Karpas-422 (cell line): Measurements from ENCODE around the gene SNX30. TPM values are rescaled to one million over a fixed set of nuclear protein-coding genes. Genes with fewer than 3 reads are reported as not detected.

Experiments
- DNase-seq: peaks from one replicate; pipeline ENCODE4 v3.0.0-alpha.2; 2015
- H2AFZ ChIP-seq: fragments of 200-600 bp; sonication (generic); 2 replicates; pipeline ENCODE4 v1.6.1; 2014; ENCODE audit warnings: antibody characterized with exemption, low read length, mixed read lengths
- H3K27ac ChIP-seq: fragments of 200-600 bp; sonication (generic); 2 replicates; pipeline ENCODE4 v1.5.1; 2014; ENCODE audit warnings: mild to moderate bottlenecking, low read length, moderate library complexity
- H3K27me3 ChIP-seq: fragments of 200-600 bp; sonication (generic); 2 replicates; pipeline ENCODE4 v1.6.1; 2014; ENCODE audit warnings: low read length, mixed read lengths
- H3K36me3 ChIP-seq: fragments of 200-600 bp; sonication (generic); 2 replicates; pipeline ENCODE4 v1.6.1; 2014; ENCODE audit warnings: low read length, mixed read lengths; ENCODE audit not compliant: insufficient read depth
- H3K4me1 ChIP-seq: fragments of 200-600 bp; sonication (generic); 2 replicates; pipeline ENCODE4 v1.6.1; 2014; ENCODE audit warnings: mild to moderate bottlenecking, low read length, mixed read lengths
- H3K4me2 ChIP-seq: fragments of 200-600 bp; sonication (generic); 2 replicates; pipeline ENCODE4 v1.6.1; 2014; ENCODE audit warnings: low read length, low read depth, mild to moderate bottlenecking; ENCODE audit not compliant: poor library complexity, severe bottlenecking
- H3K4me3 ChIP-seq: fragments of 200-600 bp; sonication (generic); 2 replicates; pipeline ENCODE4 v1.5.1; 2014; ENCODE audit warnings: mild to moderate bottlenecking, antibody characterized with exemption, low read length, mixed read lengths
- H3K79me2 ChIP-seq: fragments of 200-600 bp; sonication (generic); 2 replicates; pipeline ENCODE4 v1.6.1; 2014; ENCODE audit warnings: mild to moderate bottlenecking, low read length, mixed read lengths
- H3K9ac ChIP-seq: fragments of 200-600 bp; sonication (generic); 2 replicates; pipeline ENCODE4 v1.6.0; 2014; ENCODE audit warnings: low read length
- H3K9me2 ChIP-seq: fragments of 200-600 bp; sonication (generic), shearing (Covaris generic); replicated peaks from 2 replicates; pipeline ENCODE4 v1.6.0; 2014; ENCODE audit warnings: mild to moderate bottlenecking, low read length, moderate library complexity; ENCODE audit not compliant: insufficient read depth
- H3K9me3 ChIP-seq: fragments of 300-700, 200-600 bp; sonication (generic); 2 replicates; pipeline ENCODE4 v1.6.1; 2014; ENCODE audit warnings: low read length, mixed read lengths
- H4K20me1 ChIP-seq: fragments of 200-600 bp; sonication (generic); 2 replicates; pipeline ENCODE4 v1.6.1; 2014; ENCODE audit warnings: mild to moderate bottlenecking, antibody characterized with exemption, low read length, low read depth; ENCODE audit not compliant: insufficient read depth
- total RNA-seq: library from RNA; depleted of rRNA; stranded (reverse); fragments of >200 nt; shearing (Covaris generic); gene quantifications from 2 replicates; pipeline ENCODE4 v1.2.3, GENCODE V29; 2014; ENCODE audit warnings: low replicate concordance

Gene SNX30
- total RNA-seq, 1 experiment from 2014 or later, result 43.8 TPM

DNA sequence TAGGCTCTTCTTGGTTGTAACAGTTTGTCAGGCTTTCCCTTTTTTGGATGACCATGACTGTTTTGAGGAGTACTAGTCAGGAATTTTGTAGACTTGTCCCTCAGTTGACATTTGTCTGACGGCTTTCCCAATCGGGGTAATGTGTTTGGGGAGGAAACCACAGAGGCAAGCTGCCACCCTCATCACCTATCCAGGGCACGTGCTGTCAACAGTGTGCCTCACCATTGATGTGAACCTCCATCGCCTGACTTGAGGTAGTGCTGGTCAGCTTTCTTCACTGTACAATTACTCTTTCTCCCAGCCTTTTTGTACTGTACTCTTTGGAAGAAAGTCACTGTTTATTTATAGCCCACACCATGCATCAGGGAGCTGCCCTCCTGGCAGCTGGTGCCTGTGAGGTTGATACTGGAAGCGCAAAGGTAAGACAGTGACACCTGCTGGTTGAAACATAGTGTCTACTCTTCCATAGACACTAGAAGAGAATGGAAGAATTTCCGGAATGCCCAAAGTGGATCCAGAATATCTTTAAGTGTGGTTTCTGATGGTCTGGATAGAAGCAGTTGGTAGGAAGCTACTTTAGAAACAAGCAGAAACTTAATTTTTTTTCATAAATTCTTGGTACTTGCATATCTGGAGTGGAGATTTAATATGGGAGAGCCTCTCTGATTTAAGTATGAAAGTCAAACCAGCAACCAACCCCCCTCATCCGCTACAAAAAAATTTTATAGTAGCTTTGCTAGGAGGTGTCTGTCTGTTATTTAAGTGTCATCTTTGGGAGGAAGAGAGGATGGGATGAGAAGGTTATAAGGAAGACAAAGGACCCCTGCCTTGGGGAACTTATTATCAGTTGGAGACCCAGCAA, 69.3 kb downstream of the SNX30 start:
- peaks cover 46% of the 10 kb centered on the region for H3K79me2 ChIP-seq

DNA sequence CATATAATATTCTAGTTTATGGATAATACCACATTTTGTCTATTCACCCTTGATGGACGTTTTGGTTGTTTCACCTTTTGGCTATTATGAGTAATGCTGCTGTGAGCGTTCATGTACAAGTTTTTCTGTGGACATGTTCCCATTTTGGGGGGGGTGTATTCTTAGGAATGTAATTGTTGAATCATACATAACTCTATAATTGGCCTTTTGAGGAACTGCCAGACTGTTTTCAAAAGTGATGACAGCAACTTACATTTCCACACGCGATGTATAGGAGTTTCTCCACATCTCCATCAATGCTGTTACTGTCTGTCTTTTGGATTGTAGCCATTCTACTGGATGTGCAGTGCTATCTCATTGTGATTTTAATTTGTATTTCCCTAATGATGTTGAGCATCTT, 70.3 kb downstream of the SNX30 start:
- peaks cover 39% of the 10 kb centered on the region for H3K4me1 ChIP-seq
- H3K9me3 ChIP-seq, result no peaks in the 10 kb centered on the region
- no peak overlapping the region for H3K4me3 ChIP-seq
- H3K9ac ChIP-seq, result no peak overlapping the region
- H3K79me2 ChIP-seq, result peaks cover 50% of the 10 kb centered on the region
- H3K27me3 ChIP-seq, result no peaks in the 10 kb centered on the region
- H2AFZ ChIP-seq, result no peak overlapping the region
- H4K20me1 ChIP-seq, result no peaks in the 10 kb centered on the region
- no peaks in the 10 kb centered on the region for H3K9me2 ChIP-seq
- H3K4me2 ChIP-seq, result no peak overlapping the region
- H3K36me3 ChIP-seq, result peaks cover 11% of the 10 kb centered on the region
- no peak overlapping the region for H3K27ac ChIP-seq
- no peak for DNase-seq

More for the DNA sequence above, 69.3 kb downstream of the SNX30 start:
- no peaks in the 10 kb centered on the region for H3K9me3 ChIP-seq
- H3K9me2 ChIP-seq, result no peaks in the 10 kb centered on the region
- H3K4me2 ChIP-seq, result peak overlapping the region; percentile 3
- no peaks in the 10 kb centered on the region for H4K20me1 ChIP-seq
- peak; percentile 80 for DNase-seq
- peak overlapping the region; percentile 33 for H3K27ac ChIP-seq
- H3K36me3 ChIP-seq, result peaks cover 11% of the 10 kb centered on the region
- H3K9ac ChIP-seq, result no peak overlapping the region
- peaks cover 46% of the 10 kb centered on the region for H3K4me1 ChIP-seq
- no peak overlapping the region for H2AFZ ChIP-seq
- H3K27me3 ChIP-seq, result no peaks in the 10 kb centered on the region
- no peak overlapping the region for H3K4me3 ChIP-seq

DNA sequence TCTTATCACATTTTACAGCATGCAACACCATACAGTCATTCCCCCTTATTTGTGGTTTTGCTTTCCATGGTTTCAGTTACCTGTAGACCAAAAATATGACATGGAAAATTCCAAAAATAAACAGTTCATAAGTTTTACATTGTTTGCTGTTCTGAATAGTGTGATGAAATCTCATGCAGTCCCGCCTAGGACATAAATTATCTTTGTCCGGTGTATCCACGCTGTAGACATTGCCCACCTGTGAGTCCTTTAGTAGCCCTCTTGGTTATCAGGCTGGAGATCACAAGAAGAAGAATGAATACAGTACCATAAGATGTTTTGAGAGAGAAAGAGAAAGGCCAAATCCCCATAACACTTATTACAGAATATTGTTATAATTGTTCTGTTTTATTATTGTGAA, 72.1 kb downstream of the SNX30 start:
- Histone ChIP-seq H3K4me3 (no peak overlapping the region), H3K36me3 (peaks cover 11% of the 10 kb centered on the region), H3K4me2 (no peak overlapping the region), H3K9ac (no peak overlapping the region), H3K9me2 (no peaks in the 10 kb centered on the region), H2AFZ (no peak overlapping the region), H3K4me1 (peaks cover 22% of the 10 kb centered on the region), H3K79me2 (peaks cover 39% of the 10 kb centered on the region), H3K27ac (no peak overlapping the region), H3K27me3 (no peaks in the 10 kb centered on the region), H3K9me3 (no peaks in the 10 kb centered on the region), H4K20me1 (no peaks in the 10 kb centered on the region)
- no peak for DNase-seq

DNA sequence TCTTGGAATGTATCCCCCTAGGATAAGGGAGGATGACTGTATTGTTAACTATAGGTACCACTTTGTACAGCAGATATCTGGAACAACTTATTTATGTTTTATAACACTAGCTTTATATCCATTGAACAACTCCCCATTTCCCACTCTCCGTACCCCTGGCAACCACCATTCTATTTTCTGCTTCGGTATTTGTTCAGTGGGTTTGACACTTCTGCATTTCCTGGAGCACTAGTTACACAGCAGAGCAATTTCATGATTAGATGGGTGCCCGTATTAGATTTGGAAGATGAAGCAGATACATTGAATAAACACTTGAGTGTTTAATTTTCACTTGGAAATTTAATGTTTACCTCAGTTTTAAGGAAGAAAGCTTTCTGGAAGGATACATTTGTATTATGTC, 72.7 kb downstream of the SNX30 start:
- no peak overlapping the region for H3K9ac ChIP-seq
- no peaks in the 10 kb centered on the region for H3K9me2 ChIP-seq
- no peaks in the 10 kb centered on the region for H3K9me3 ChIP-seq
- no peak overlapping the region for H2AFZ ChIP-seq
- H3K27ac ChIP-seq, result no peak overlapping the region
- peaks cover 39% of the 10 kb centered on the region for H3K79me2 ChIP-seq
- H3K4me2 ChIP-seq, result no peak overlapping the region
- H3K36me3 ChIP-seq, result peaks cover 11% of the 10 kb centered on the region
- H3K4me1 ChIP-seq, result peaks cover 16% of the 10 kb centered on the region
- H3K4me3 ChIP-seq, result no peak overlapping the region
- H4K20me1 ChIP-seq, result no peaks in the 10 kb centered on the region
- H3K27me3 ChIP-seq, result no peaks in the 10 kb centered on the region
- no peak for DNase-seq

DNA sequence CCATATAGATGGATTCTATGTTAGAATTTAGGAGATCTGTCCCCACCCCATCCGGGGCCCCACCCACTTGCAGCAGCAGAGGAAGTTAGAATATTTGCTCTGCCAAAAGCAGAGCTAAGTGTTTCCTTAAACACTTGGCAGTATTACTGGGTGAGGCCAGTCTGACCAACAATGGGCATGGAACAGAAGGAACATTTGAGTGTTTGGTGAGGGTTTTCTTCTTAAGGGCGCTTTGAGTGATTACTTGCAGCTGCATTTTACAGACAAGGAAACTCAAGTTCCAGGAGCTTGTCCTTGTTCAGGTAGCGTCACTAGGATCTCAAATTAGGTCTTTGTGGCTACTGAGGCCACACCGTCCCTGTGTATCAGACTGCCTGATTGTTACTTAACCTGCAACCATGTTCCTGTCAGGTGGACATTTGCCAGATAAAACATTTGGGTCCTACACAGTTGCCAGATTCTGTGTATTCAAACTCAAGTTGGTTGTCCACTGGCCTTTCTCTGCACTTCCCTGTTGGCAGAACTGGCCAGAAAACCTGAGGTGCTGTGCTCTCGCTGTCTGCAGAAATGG, 80.8 kb downstream of the SNX30 start:
- H3K27ac ChIP-seq, result no peak overlapping the region
- H3K9ac ChIP-seq, result no peak overlapping the region
- DNase-seq, result no peak

DNA sequence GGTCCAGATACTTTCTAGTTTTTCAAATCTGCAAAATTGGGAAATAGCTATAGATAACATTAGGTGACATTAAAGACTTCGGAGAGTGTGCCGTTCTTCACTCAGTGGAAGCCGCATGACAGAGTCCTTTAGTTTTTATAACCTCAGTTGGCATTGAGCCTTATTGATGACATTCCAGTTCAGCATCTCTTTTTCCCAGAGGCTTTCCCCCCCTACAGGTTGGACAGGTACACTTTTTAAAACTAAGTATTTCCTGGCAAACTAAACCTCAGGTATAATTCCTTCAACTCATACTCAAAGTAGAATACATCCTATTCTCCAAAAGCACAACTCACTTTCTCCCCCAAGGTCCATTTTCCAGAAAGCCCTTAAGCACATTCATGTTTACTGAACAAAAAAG, 81.4 kb downstream of the SNX30 start:
- H3K4me1 ChIP-seq, result peaks cover 39% of the 10 kb centered on the region

More for the DNA sequence above, 80.8 kb downstream of the SNX30 start:
- Histone ChIP-seq H3K4me1 (peaks cover 36% of the 10 kb centered on the region), H3K27me3 (no peaks in the 10 kb centered on the region), H3K4me2 (no peak overlapping the region), H2AFZ (no peak overlapping the region), H3K9me2 (no peaks in the 10 kb centered on the region), H4K20me1 (no peaks in the 10 kb centered on the region), H3K9me3 (no peaks in the 10 kb centered on the region), H3K4me3 (no peak overlapping the region), H3K79me2 (peaks cover 24% of the 10 kb centered on the region), H3K36me3 (no peaks in the 10 kb centered on the region; the same call in none of the 2 replicates)

DNA sequence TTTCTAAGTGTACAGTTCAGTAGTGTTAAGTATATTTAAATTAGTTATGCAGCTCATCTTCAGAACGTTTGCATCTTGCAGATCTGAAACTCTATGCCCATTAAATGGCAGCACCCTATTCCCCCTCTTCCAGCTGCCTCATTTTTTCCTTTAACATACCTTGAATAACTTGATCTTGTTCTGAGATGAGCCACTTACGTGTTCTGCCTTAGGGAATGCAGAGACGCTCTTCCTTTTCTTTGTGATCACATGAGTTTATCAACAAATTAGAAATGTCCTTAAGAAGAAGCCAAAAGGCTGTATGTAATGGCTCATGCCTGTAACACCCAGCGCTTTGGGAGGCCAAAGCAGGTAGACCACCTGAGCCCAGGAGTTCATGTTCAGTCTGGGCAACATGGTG, 82.5 kb downstream of the SNX30 start:
- Histone ChIP-seq H3K4me3 (no peak overlapping the region), H3K27me3 (no peaks in the 10 kb centered on the region), H3K9me2 (no peaks in the 10 kb centered on the region), H3K9ac (no peak overlapping the region), H3K79me2 (peaks cover 19% of the 10 kb centered on the region), H4K20me1 (no peaks in the 10 kb centered on the region), H3K4me2 (no peak overlapping the region), H3K9me3 (no peaks in the 10 kb centered on the region), H2AFZ (no peak overlapping the region), H3K4me1 (peaks cover 48% of the 10 kb centered on the region), H3K27ac (no peak overlapping the region), H3K36me3 (peaks cover 5% of the 10 kb centered on the region)
- no peak for DNase-seq

More for the DNA sequence above, 81.4 kb downstream of the SNX30 start:
- H4K20me1 ChIP-seq, result no peaks in the 10 kb centered on the region
- H3K4me3 ChIP-seq, result no peak overlapping the region
- H3K9ac ChIP-seq, result no peak overlapping the region
- H2AFZ ChIP-seq, result no peak overlapping the region
- no peaks in the 10 kb centered on the region for H3K27me3 ChIP-seq
- H3K27ac ChIP-seq, result no peak overlapping the region
- peaks cover 2% of the 10 kb centered on the region for H3K36me3 ChIP-seq
- no peaks in the 10 kb centered on the region for H3K9me2 ChIP-seq
- no peaks in the 10 kb centered on the region for H3K9me3 ChIP-seq
- peaks cover 23% of the 10 kb centered on the region for H3K79me2 ChIP-seq
- H3K4me2 ChIP-seq, result no peak overlapping the region
- no peak for DNase-seq

DNA sequence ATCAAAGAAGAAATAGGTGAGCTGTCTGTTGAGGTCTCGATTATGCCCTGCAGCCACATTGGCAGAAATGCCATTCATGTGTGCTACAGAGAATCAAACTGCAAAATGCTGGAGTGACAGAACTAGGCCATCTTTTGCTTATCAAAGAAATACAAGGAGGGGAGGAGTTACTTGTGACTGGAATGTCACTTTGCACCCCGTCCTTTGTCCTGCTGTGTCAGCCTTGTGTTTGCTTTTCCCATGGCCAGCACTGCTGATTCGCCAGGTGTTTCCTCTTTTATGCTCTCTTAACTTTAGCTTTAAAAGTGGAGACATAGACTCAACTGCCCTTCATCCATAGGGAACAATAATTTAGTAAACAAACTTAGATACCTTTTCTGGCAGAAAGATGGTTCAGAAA, 85.8 kb downstream of the SNX30 start:
- Histone ChIP-seq H2AFZ (no peak overlapping the region), H3K79me2 (0 out of 2 replicates have a peak, but pooled peaks cover 12% of the 10 kb centered on the region), H3K4me3 (no peak overlapping the region), H3K27ac (no peak overlapping the region), H3K9ac (no peak overlapping the region), H3K4me2 (no peak overlapping the region), H3K9me3 (no peaks in the 10 kb centered on the region), H4K20me1 (no peaks in the 10 kb centered on the region), H3K36me3 (peaks cover 8% of the 10 kb centered on the region), H3K4me1 (peaks cover 47% of the 10 kb centered on the region), H3K27me3 (no peaks in the 10 kb centered on the region), H3K9me2 (no peaks in the 10 kb centered on the region)
- no peak for DNase-seq
